HG03196 (cell line): ENCODE results near the gene F12.
A peak's percentile ranks its signal among the peaks of the same experiment; 100 is the strongest.

Source experiments
- ATAC-seq: cut with Tn5 transposase; IDR thresholded peaks from one replicate; pipeline ENCODE4 v1.9.1; 2021; ENCODE audit not compliant: unreplicated experiment

Gene F12

GRCh38 chr5:177409043-177409801 is at the start of gene F12:
TSS of gene F12 (minus strand) at chr5:177409564. CDS start at chr5:177409527, 37 bp downstream.
- no peak for ATAC-seq

DNA sequence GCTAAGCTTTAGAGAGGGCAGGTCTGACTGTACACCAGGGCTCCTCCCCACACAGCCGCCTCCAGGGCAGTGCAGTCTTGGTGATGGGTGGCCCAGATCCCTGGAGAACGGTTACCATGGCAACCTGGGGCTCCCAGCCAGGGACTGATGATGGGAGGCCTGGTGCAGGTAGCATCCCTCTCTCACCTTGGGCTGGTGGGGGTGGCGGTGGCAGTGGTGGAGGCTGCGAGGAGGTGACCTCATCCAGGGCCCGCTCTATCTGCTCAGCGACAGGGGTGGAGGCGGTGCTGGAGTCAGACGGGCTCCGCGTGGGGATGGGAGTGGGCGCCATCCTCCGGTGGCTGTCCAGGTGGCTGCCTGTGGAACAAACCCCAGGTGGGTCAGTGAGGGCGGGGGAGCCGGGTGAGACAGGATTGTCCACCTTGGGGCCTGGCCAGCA is 49.6 kb upstream of the F12 start:
- no peak for ATAC-seq

DNA sequence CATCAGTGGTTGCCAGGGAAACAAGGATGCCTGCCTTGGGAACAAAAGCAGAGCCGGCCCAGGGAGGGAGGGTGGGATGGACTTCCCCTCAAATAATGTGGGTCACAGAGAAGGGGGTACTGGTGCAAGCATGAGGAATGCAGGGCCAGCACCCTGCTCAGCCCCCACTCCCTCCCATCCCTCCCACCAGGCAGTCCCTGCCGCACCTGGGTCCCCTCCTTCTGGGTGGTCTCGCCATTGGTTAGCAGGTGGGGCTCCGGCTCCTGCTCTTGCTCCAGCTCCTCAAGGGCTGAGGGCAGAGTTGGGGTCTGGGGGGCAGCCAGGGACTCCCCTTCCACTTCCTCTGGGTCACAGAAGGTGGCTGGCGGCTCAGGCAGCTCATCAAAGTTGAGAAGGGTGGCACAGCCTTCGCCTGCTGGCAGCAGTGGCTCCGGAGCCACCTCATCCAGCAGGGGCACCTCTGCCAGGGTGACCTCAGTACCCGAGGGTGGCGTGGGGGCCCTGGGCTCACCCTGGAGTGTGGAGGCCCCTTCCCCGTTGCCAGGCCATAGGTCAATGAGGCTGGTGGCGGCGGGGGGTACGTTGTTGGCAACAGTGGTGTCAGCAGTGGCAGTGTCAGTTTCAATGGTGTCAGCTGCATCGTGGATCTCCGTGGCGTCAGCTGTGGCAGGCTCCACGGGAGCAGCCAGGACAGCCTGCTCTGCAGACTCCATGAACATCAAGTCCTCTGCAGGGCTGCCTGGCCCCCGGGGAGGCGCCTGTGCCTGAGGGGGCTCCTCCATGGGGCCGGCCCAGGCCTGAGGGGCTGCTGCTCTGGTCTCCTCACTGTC is 48.7 kb upstream of the F12 start:
- no peak for ATAC-seq

DNA sequence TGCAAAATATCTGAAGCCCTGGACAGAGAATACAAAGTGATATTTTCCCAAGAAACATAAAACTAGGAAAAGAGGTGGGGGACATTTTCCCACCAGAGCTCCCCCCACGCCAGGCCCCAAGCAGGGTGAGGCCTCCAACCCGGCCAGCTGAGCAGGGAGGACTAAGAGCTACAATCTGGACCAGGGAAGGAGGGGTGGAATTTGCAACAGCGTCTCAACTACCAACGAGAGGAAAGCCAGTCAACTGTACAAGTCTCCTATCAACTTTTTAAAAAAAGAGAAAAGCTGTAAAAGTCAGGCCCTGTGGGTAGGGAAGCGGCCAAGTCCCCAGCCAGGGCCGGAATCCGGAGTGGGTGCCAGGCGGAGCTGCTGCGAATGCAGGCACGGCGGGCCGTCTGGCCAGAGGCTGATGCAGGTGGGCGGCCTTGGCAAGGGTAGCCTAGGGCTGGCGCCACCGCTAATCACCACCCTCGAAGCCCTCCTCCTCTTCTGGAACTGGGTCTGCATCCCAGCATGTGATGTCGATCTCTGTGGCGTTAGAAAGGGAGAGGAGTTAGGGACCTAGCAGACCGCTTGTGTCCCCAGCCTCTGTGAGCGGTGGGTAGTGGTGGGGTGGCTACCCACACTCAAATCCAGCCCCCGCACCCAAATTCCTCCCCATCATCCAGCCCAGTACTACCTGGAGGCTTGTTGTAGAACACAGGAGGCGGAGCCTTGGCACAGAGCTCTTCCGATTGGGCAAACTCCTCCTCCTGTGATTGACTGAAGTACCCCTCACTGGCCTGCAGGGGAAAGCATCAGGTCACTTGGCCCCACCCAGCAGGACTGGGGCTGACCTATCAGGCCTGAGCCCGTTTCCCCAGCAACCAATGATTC is 47.9 kb upstream of the F12 start:
- peak; percentile 32 for ATAC-seq

GRCh38 chr5:177456591-177456964 is 47.2 kb upstream of the F12 start:
- ATAC-seq = no peak

- peak; percentile 26 for ATAC-seq
Observed at GRCh38 chr5:177455661-177456590, 46.6 kb upstream of the F12 start.

- peak; percentile 46 for ATAC-seq
Observed at GRCh38 chr5:177455036-177455660, 45.8 kb upstream of the F12 start.

GRCh38 chr5:177454397-177455035 is 45.2 kb upstream of the F12 start:
- ATAC-seq = peak; percentile 49

DNA sequence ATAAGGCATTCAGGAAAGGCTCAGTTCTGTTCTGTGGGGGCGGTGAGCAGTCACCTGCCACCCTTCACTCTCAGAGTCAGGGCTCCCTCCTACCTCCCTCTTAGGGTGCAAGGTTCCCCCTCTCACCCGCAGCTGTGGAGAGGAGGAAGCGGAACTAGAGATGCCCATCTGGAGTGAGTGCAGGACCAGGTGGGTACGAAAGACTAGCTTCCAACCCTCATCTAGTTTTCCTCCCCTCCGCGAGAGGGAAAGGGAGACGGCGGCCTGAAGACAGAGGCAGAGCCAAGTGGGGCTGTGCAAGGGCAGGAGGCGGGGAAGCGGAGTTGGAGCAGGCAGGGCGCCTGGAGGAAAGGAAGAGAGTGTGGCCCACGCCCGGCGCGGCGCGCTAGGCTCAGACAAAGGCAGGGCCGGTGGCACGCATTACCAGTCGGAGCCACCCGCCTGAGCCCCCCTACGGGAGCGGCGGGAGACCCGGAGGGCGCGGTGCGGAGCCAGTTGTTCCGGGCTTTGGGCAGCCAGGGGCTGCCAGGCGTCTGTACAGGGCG is 44.6 kb upstream of the F12 start:
- peak; percentile 0 for ATAC-seq

DNA sequence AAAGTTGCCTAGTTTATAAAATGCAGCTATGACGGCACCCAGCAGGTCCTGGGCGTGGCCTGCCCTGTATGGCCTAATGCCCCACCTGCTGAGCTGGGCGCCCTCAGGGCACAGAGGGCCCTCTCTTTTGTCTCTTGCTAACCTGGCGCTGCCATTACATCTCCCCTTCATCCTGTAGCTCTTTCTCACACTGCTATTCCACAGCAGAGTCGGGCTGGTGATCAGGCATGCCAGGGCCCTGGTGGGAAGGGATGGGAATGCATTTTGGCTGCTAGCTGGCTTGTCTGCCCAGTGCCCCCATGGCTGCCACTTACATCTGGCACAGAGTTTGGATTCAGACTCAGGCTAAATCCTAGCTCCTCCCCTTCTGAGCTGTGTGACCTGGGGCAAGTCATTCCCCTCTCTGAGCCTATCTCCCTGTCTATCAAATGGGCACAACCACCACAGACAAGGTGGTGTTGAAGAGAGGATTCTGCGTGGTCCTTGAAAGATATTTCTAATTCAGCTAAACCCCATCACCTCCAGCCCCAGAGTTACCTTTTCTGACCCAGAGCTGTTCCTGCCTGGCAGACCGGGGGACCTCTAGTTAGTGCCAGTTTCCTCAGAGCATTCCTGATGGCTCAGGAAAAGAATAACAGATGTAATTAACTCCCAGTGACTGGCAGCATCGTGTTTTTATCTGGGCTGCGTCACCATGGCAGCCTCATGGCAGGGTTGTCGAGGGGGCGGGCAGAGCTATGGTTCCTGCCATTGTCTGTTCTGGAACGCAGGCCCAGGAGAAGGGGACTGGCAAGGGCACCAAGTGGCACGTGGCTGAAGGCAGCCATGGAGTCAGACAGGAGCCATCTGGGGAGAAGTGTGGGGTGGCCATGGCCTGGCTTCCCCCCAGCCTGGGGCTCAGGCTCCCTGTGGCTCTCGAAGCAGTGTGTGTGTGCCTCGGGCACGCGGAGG is 43.6 kb upstream of the F12 start:
- no peak for ATAC-seq

DNA sequence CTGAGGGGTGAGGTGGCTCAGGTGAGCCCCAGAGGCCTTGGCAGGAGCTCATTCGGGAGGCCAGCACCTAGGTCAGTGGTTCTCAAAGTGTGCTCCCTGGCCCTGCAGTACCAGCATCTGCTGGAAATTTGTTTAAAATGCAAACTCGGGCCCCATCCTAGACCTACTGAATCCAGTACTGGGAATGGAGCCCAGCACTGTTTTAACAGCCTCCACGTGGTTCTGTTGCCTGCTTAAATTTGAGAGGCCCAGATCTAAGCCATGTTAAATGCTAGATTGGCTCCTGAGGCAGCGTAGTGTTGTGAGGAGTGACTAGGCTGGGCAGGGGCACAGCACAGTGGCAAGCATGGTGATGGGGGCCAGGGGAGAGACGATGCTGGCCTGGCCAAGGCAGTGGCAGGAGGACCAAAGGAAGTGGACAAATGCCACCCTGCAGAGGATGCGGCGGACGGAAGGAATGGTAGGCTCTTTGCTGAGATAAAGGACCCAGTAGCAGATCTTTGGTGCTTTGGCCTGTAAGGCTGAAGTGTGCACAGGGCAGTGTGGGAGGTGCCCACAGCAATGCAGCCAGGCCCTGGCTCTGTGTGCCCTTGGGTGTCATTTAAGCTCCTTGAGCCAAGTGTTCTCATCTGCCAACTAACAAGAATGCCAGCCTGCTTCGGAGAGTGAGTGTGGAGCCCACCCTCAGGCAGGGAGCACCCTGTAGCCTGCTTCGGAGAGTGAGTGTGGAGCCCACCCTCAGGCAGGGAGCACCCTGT is 41.5 kb upstream of the F12 start:
- ATAC-seq = no peak

DNA sequence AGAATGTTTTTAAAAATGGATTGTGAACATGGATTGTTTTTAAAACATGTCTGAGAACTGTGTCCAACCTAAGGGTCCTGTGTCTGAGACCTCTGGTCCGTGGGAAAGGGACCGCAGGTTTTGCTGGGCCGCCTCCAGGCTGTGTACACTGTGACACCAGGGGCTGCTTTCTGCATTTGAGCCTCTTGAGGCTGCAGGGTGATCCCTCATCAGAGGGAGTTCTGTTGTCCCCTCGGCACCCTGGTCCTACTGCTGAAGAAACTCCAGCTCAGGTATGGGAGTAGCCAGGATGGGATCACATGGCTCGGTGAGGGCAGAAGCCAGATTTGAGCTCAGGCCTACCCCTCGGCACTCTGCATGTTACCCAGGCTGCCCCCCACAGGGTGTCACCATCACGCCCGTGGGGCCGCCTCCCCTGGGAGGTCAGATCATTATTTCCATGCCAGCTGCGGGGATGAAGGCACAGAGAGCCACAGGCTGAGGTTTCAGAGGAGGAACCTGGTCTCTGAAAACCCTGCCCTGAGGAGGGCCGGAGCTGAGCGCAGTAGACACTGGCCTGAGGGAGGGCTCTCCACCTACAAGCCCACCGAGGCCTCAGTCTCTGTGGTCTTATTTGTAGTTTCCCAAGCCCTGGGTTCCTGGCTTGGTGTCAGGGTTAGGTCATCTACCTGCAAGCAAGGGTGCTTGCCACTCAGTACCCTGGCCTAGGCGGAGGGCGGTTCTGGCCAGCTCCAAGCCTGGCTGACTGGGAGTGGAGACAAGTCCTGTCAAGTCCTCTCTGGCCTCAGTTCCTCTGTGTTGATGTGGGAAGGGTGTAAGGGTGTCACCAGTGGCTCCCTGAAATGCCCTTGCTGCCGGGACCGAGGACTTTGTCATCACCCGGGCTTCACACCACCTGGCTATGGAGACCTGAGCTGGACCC is 40.0 kb upstream of the F12 start:
- ATAC-seq = no peak

DNA sequence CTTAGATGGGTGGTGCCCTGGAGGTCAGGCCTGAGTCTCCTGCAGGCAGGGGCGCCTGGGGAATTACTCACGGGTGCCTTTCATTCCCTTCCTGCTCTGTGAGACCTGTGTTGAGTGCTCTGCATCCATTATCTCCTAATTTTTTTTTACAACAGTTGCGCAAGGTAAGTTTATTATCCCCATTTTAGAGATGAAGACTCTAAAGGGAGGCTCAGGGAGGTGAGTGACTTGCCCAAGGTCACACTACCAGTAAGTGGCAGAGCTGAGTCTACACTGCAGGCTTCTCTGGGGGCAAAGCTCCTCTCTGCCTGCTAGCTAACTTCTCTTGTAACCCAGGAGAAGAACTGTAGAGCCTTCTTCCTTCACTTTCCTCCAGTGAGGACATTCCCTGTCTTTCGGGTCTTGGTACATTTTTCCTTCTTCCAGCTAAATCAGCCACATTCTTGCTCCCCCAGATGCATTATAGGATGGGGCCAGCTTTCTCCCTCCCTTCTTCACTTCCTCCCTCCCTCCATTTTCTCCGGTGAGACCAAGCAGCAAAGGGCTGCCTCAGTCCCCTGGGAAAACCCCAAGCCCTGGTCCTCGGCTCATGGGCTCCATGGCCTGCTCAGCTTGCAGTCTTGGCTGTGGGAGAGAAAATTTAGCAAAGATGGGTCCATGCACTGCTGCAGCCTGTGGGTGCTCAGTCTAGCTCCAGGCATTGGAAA is 39.0 kb upstream of the F12 start:
- no peak for ATAC-seq

GRCh38 chr5:177447611-177448243 is 38.4 kb upstream of the F12 start:
- no peak for ATAC-seq

- peak; percentile 31 for ATAC-seq
Observed at GRCh38 chr5:177447066-177447610, 37.8 kb upstream of the F12 start.
